HepG2 (cell line): ENCODE data around the gene CBX2. TPM values are rescaled to one million over a fixed set of nuclear protein-coding genes. Genes with fewer than 3 reads are reported as not detected.

Experiments
- BRCA1 ChIP-seq: sonication (generic); formaldehyde crosslinking; IDR thresholded peaks from 2 replicates; pipeline ENCODE4 v1.4.0; 2020; ENCODE audit warnings: missing genetic modification reagents
- DMAP1 ChIP-seq: IDR thresholded peaks from 2 replicates; pipeline ENCODE4 v1.6.1; 2016
- DNMT3B ChIP-seq: conservative IDR thresholded peaks from 2 replicates; pipeline ENCODE4 v1.6.1; 2016; ENCODE audit warnings: missing biosample characterization, control low read depth
- FOXP1 ChIP-seq, 2 experiments: fragments of 450-650 bp in 1 of 2; IDR thresholded peaks; 2 replicates each; pipeline ENCODE4 v1.6.1; 2017 to 2018; ENCODE audit warnings: antibody characterized with exemption in 1 of 2
- GABPA ChIP-seq, 2 experiments: IDR thresholded peaks; 2 replicates each; pipeline ENCODE4 v1.6.1; 2011 to 2016; ENCODE audit warnings: low read depth in 2 of 2, low read length in 1 of 2, missing biosample characterization in 1 of 2, missing genetic modification characterization in 1 of 2
- MIER2 ChIP-seq: IDR thresholded peaks from 2 replicates; pipeline ENCODE4 v1.6.1; 2016; ENCODE audit warnings: missing biosample characterization, missing genetic modification reagents
- NFYB ChIP-seq: sonication (generic); formaldehyde crosslinking; IDR thresholded peaks from 2 replicates; pipeline ENCODE4 v1.4.0; 2020; ENCODE audit warnings: missing genetic modification reagents
- SALL1 ChIP-seq: sonication (generic); formaldehyde crosslinking; IDR thresholded peaks from 2 replicates; pipeline ENCODE4 v1.8.0; 2022; ENCODE audit warnings: mild to moderate bottlenecking, missing genetic modification reagents
- XBP1 ChIP-seq: sonication (generic); formaldehyde crosslinking; IDR thresholded peaks from 2 replicates; pipeline ENCODE4 v1.5.0; 2020; ENCODE audit warnings: missing genetic modification reagents
- ZC3H13 ChIP-seq: sonication (generic); formaldehyde crosslinking; IDR thresholded peaks from 2 replicates; pipeline ENCODE4 v1.8.1; 2023; ENCODE audit warnings: mild to moderate bottlenecking, missing genetic modification reagents, moderate library complexity
- ZNF136 ChIP-seq: sonication (generic); formaldehyde crosslinking; IDR thresholded peaks from 2 replicates; pipeline ENCODE4 v1.8.1; 2022; ENCODE audit warnings: low read depth, mild to moderate bottlenecking, moderate library complexity, missing genetic modification reagents
- ZNF343 ChIP-seq: sonication (generic); formaldehyde crosslinking; IDR thresholded peaks from 2 replicates; pipeline ENCODE4 v1.4.0; 2020; ENCODE audit warnings: mild to moderate bottlenecking, missing genetic modification reagents
- ZNF354B ChIP-seq: sonication (generic); formaldehyde crosslinking; IDR thresholded peaks from 2 replicates; pipeline ENCODE4 v1.8.0; 2022; ENCODE audit warnings: mild to moderate bottlenecking, missing genetic modification reagents
- ZNF543 ChIP-seq: sonication (generic); formaldehyde crosslinking; IDR thresholded peaks from 2 replicates; pipeline ENCODE4 v1.4.0; 2020; ENCODE audit warnings: mild to moderate bottlenecking, missing genetic modification reagents
- ZSCAN21 ChIP-seq: sonication (generic); formaldehyde crosslinking; IDR thresholded peaks from 2 replicates; pipeline ENCODE4 v1.8.0; 2022; ENCODE audit warnings: mild to moderate bottlenecking, missing genetic modification reagents, moderate library complexity, borderline replicate concordance
- polyA plus RNA-seq, 8 experiments: library from polyadenylated mRNA; depleted of rRNA in 3 of 8; stranded (reverse) in 7 of 8; unstranded in 1 of 8; fragments of >200 nt; fragmentation: Illumina TruSeq in 4 of 8; extraction: Trizol in 4 of 8; gene quantifications; 2 replicates each; pipeline versions ENCODE4 v1.2.1 to v1.2.3, GENCODE V29; 2011 to 2016; ENCODE audit warnings: low read depth in 4 of 8, missing spikeins in 1 of 8, mixed read lengths in 1 of 8; ENCODE audit not compliant: insufficient read depth in 1 of 8
- total RNA-seq, 5 experiments: library from RNA; depleted of rRNA; stranded (reverse); fragments of >200 nt; fragmentation: Illumina TruSeq; extraction: Trizol; gene quantifications; 2 replicates each; pipeline ENCODE4 v1.2.3, GENCODE V29; 2016; ENCODE audit warnings: low read depth in 1 of 5
- TF ChIP-seq, protein P1 (sequence below): sonication (generic); formaldehyde crosslinking; IDR thresholded peaks from 2 replicates; pipeline ENCODE4; 2020; ENCODE audit warnings: missing genetic modification reagents, mild to moderate bottlenecking, borderline replicate concordance
- TF ChIP-seq, protein P2 (sequence below): sonication (generic); formaldehyde crosslinking; IDR thresholded peaks from 2 replicates; pipeline ENCODE4 v1.4.0; 2020; ENCODE audit warnings: missing genetic modification reagents, borderline replicate concordance
- TF ChIP-seq, protein P3 (sequence below): IDR thresholded peaks from 2 replicates; pipeline ENCODE4 v1.6.1; 2016; ENCODE audit warnings: low read depth
- TF ChIP-seq, protein P4 (sequence below): sonication (generic); formaldehyde crosslinking; IDR thresholded peaks from 2 replicates; pipeline ENCODE4 v1.4.0; 2020; ENCODE audit warnings: missing genetic modification reagents
- TF ChIP-seq, protein P5 (sequence below): sonication (generic); formaldehyde crosslinking; IDR thresholded peaks from 2 replicates; pipeline ENCODE4 v1.5.1; 2020; ENCODE audit warnings: missing genetic modification reagents, mild to moderate bottlenecking, borderline replicate concordance

Gene CBX2
- total and polyA plus RNA-seq, 2 of the 13 experiments (the other 11 are each of a cell fraction or from before 2014, with no cell fraction given): 14.5 to 31.1 TPM

DNA sequence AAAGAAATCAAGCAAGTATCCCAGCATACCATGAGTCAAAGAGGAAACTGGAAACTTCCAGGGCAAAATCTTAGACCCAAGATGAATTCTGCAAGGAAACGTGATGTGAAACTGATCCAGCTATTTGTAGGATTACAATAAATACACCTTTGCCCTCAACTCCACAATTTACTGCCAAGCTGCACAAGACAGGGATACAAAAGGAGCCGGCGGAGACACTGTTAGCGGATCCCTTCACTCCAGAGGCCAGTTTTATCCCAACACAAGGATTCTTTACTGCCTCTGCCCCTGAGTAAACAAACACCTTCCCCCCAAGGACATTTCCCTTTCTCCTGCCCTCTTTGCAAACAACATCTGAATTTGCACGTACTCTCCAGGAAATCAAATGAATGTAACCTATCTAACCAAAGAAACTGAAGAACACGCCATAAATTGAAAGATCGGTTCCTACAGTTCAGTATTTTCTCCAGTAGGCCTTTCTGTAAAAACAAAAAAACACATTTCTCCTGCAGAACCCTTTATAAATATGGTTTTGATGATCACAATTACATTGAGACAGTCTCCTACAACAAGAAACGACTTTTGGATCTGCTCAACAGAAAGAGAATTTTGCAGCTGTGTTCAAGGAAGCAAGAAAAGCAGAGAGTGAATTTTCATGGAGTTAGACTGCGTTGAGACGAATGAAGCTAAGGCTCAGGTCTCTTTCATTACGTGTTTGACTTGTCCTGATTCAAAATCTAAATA is 1.4 kb upstream of the CBX2 start (continued):
- TF ChIP-seq, protein P1, sequence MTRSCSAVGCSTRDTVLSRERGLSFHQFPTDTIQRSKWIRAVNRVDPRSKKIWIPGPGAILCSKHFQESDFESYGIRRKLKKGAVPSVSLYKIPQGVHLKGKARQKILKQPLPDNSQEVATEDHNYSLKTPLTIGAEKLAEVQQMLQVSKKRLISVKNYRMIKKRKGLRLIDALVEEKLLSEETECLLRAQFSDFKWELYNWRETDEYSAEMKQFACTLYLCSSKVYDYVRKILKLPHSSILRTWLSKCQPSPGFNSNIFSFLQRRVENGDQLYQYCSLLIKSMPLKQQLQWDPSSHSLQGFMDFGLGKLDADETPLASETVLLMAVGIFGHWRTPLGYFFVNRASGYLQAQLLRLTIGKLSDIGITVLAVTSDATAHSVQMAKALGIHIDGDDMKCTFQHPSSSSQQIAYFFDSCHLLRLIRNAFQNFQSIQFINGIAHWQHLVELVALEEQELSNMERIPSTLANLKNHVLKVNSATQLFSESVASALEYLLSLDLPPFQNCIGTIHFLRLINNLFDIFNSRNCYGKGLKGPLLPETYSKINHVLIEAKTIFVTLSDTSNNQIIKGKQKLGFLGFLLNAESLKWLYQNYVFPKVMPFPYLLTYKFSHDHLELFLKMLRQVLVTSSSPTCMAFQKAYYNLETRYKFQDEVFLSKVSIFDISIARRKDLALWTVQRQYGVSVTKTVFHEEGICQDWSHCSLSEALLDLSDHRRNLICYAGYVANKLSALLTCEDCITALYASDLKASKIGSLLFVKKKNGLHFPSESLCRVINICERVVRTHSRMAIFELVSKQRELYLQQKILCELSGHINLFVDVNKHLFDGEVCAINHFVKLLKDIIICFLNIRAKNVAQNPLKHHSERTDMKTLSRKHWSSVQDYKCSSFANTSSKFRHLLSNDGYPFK: no peak
- TF ChIP-seq ZSCAN21 (CRISPR knock-in tag): no peak
- TF ChIP-seq XBP1: no peak
- TF ChIP-seq, protein P2, sequence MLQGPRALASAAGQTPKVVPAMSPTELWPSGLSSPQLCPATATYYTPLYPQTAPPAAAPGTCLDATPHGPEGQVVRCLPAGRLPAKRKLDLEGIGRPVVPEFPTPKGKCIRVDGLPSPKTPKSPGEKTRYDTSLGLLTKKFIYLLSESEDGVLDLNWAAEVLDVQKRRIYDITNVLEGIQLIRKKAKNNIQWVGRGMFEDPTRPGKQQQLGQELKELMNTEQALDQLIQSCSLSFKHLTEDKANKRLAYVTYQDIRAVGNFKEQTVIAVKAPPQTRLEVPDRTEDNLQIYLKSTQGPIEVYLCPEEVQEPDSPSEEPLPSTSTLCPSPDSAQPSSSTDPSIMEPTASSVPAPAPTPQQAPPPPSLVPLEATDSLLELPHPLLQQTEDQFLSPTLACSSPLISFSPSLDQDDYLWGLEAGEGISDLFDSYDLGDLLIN (CRISPR knock-in tag): no peak
- TF ChIP-seq DMAP1 (CRISPR knock-in tag): peak; percentile 37
- no peak for TF ChIP-seq ZNF354B
- TF ChIP-seq, protein P3, sequence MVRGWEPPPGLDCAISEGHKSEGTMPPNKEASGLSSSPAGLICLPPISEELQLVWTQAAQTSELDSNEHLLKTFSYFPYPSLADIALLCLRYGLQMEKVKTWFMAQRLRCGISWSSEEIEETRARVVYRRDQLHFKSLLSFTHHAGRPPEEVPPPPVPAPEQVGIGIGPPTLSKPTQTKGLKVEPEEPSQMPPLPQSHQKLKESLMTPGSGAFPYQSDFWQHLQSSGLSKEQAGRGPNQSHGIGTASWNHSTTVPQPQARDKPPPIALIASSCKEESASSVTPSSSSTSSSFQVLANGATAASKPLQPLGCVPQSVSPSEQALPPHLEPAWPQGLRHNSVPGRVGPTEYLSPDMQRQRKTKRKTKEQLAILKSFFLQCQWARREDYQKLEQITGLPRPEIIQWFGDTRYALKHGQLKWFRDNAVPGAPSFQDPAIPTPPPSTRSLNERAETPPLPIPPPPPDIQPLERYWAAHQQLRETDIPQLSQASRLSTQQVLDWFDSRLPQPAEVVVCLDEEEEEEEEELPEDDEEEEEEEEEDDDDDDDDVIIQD: no peak
- TF ChIP-seq BRCA1 (CRISPR knock-in tag): no peak
- TF ChIP-seq, protein P4, sequence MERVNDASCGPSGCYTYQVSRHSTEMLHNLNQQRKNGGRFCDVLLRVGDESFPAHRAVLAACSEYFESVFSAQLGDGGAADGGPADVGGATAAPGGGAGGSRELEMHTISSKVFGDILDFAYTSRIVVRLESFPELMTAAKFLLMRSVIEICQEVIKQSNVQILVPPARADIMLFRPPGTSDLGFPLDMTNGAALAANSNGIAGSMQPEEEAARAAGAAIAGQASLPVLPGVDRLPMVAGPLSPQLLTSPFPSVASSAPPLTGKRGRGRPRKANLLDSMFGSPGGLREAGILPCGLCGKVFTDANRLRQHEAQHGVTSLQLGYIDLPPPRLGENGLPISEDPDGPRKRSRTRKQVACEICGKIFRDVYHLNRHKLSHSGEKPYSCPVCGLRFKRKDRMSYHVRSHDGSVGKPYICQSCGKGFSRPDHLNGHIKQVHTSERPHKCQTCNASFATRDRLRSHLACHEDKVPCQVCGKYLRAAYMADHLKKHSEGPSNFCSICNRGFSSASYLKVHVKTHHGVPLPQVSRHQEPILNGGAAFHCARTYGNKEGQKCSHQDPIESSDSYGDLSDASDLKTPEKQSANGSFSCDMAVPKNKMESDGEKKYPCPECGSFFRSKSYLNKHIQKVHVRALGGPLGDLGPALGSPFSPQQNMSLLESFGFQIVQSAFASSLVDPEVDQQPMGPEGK (CRISPR knock-in tag): peak; percentile 75
- no peak for TF ChIP-seq ZC3H13
- TF ChIP-seq FOXP1 (IDR thresholded peaks at IDR 0.05): no peak
- TF ChIP-seq FOXP1 (CRISPR knock-in tag; IDR thresholded peaks at IDR 0.05): peak; percentile 91
- TF ChIP-seq ZNF343 (CRISPR knock-in tag): no peak
- TF ChIP-seq ZNF136 (CRISPR knock-in tag): no peak; the same call in 1 of the 2 replicates
- no peak for TF ChIP-seq GABPA (IDR thresholded peaks at IDR 0.05; ENCODE audit: low read depth, low read length)
- peak; percentile 47; the same call in 1 of the 2 replicates for TF ChIP-seq GABPA (CRISPR knock-in tag; IDR thresholded peaks at IDR 0.05; ENCODE audit: low read depth)
- TF ChIP-seq, protein P5, sequence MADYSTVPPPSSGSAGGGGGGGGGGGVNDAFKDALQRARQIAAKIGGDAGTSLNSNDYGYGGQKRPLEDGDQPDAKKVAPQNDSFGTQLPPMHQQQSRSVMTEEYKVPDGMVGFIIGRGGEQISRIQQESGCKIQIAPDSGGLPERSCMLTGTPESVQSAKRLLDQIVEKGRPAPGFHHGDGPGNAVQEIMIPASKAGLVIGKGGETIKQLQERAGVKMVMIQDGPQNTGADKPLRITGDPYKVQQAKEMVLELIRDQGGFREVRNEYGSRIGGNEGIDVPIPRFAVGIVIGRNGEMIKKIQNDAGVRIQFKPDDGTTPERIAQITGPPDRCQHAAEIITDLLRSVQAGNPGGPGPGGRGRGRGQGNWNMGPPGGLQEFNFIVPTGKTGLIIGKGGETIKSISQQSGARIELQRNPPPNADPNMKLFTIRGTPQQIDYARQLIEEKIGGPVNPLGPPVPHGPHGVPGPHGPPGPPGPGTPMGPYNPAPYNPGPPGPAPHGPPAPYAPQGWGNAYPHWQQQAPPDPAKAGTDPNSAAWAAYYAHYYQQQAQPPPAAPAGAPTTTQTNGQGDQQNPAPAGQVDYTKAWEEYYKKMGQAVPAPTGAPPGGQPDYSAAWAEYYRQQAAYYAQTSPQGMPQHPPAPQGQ (CRISPR knock-in tag): no peak
- TF ChIP-seq NFYB (CRISPR knock-in tag): 0 out of 2 replicates have a peak, but pooled peaks have one; percentile 10
- TF ChIP-seq MIER2: 0 out of 2 replicates have a peak, but pooled peaks have one; percentile 21
- TF ChIP-seq SALL1 (CRISPR knock-in tag): peak; percentile 18; the same call in 1 of the 2 replicates
- TF ChIP-seq ZNF543 (CRISPR knock-in tag): 0 out of 2 replicates have a peak, but pooled peaks have one; percentile 41
- TF ChIP-seq DNMT3B: 0 out of 2 replicates have a peak, but pooled peaks have one; percentile 36
